C4-2B (cell line): ENCODE measurements around the gene ZDHHC18.

Experiments used
- ZFX ChIP-seq: fragments of 450-650 bp; IDR thresholded peaks from 2 replicates; pipeline ENCODE4 v1.6.1; 2017
- TF ChIP-seq, protein P1 (sequence below): fragments of 450-650 bp; conservative IDR thresholded peaks from 2 replicates; pipeline ENCODE4 v1.5.1; 2017; ENCODE audit warnings: mild to moderate bottlenecking

DNA sequence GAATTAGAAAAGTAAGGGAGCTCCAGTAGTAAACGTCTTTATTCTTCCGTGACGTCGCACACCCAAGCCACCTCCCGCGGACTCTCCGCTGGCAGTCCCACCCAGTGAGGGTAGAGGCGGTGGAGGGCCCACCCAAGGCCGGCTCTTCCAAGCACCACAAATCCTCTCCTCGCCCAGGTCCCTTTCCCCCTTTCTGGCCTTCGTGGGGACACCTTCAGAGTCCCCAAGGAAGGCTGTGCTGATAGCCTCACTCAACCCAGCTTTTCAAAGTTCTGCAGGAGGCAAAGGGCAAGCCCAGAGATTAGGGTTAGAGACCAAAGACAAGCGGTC is 63.9 kb downstream of the ZDHHC18 start:
- TF ChIP-seq, protein P1, sequence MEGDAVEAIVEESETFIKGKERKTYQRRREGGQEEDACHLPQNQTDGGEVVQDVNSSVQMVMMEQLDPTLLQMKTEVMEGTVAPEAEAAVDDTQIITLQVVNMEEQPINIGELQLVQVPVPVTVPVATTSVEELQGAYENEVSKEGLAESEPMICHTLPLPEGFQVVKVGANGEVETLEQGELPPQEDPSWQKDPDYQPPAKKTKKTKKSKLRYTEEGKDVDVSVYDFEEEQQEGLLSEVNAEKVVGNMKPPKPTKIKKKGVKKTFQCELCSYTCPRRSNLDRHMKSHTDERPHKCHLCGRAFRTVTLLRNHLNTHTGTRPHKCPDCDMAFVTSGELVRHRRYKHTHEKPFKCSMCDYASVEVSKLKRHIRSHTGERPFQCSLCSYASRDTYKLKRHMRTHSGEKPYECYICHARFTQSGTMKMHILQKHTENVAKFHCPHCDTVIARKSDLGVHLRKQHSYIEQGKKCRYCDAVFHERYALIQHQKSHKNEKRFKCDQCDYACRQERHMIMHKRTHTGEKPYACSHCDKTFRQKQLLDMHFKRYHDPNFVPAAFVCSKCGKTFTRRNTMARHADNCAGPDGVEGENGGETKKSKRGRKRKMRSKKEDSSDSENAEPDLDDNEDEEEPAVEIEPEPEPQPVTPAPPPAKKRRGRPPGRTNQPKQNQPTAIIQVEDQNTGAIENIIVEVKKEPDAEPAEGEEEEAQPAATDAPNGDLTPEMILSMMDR = no peak
- no peak for TF ChIP-seq ZFX
